Activated CD8-positive, alpha-beta memory T cell treated with anti-CD3 and anti-CD28 coated beads, Interleukin-2, amount 50 U/mL, for 4 hours (primary cell): ENCODE measurements around the gene PDZD2.

ENCODE experiments used
- DNase-seq: peaks from one replicate; pipeline ENCODE4 v3.0.0-alpha.2; 2020

The PDZD2 gene

DNA sequence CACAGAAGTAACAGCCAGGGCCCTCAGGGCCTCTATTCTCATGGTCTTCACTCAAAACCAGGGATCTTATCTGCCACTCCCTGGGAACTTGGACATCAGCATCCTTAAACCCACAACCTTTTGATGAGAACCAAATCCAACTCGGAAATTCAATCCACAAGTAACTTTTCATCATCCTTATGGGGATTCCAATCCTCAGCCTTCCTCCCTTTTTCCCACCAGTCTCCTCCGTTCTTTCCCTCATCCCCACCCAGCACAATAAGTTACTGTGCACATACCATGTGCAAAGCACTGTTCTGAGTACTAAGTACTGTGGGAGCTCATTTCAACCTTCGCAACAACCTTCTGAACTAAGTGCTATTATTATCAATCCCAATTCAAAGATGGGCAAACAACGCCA is 518.1 kb downstream of the PDZD2 start:
- no peak for DNase-seq

DNA sequence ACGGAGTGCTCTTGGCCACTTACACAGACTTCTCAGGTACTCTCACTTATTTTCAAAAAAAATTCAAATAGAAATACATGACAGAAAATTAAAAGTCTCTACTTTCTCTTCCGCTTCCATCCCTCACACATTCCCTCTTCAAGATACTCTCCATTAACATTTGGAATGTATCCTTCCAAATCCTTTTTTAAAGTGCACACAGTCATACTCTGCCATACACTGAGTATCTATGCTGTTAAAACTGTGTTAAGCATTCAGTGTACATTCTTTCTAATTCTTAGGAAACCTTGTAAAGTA is 519.7 kb downstream of the PDZD2 start:
- DNase-seq = no peak

DNA sequence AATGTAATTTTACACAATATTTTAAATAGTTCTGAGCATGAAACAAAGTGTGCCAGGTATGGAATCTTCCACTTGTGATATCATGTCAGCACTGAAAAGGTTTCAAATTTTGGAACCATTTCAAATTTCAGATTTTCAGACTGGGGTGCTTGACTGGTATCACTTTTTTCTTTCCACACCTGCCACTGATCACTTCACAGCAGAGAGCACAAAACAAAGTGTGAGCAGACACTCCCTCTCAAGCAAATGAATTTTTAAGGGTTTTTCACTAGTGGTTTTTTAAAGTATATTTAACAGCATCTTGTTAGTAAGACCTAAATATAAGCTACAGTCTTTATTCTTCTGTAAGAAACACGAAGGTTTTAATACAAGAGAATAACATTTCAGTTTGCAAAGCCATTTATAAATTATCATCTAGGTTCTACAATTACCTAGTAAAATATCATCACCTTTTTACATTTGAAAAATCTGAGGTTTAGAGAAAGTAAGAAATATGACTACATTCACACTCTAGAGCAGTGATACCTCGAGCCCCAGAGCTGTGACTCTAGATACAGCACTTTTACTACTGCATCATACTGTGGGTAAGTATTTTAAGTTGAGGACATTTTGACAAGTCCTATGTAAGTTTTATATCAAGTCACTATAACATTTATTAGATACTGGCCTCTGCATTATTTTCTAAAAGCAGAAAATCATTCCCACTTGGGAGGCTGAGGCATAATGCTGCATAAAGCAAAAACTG is 520.6 kb downstream of the PDZD2 start:
- no peak for DNase-seq

GRCh38 chr5:32160228-32160627 is 521.3 kb downstream of the PDZD2 start:
- DNase-seq = no peak
